GM18951 (cell line): ENCODE results near the gene PJVK.
A peak's percentile ranks its signal among the peaks of the same experiment; 100 is the strongest.
"Not testable (repeated sequence)": the region's sequence is repeated elsewhere in the genome, so short reads cannot be mapped to it uniquely, and the experiment has no call there.

ENCODE experiments used
- POLR2A ChIP-seq: IDR thresholded peaks from 4 replicates; pipeline ENCODE4 v1.6.1; 2011; ENCODE audit warnings: mild to moderate bottlenecking; ENCODE audit not compliant: insufficient read length, insufficient read depth; ENCODE audit errors: extremely low read depth
- in situ Hi-C: fragments of 300-500 bp; cut with MboI; formaldehyde crosslinking; loops from one replicate; pipeline ENCODE4 v1.12.0; 2022; ENCODE audit warnings: low sequenced_read_pairs, mixed read lengths, inconsistent platforms; ENCODE audit not compliant: unreplicated experiment

PJVK gene

GRCh38 chr2:178452334-178452733 is 1.2 kb downstream of the PJVK start:
- no peak for TF ChIP-seq POLR2A

GRCh38 chr2:178452870-178453269 is 1.7 kb downstream of the PJVK start:
- TF ChIP-seq POLR2A: no peak
- in situ Hi-C loops: no loop called here

More at GRCh38 chr2:178452334-178452733, 1.2 kb downstream of the PJVK start:
- in situ Hi-C loops: no loop called here

GRCh38 chr2:178455947-178456346 is 4.8 kb downstream of the PJVK start:
- in situ Hi-C loops: no loop called here
- no peak for TF ChIP-seq POLR2A

- in situ Hi-C loops: no loop called here
- no peak for TF ChIP-seq POLR2A
Measured at GRCh38 chr2:178457390-178457886, 6.3 kb downstream of the PJVK start.

- no peak for TF ChIP-seq POLR2A
- in situ Hi-C loops: no loop called here
Measured at GRCh38 chr2:178469219-178469849, 18.2 kb downstream of the PJVK start.

- in situ Hi-C loops: not testable (repeated sequence)
Measured at GRCh38 chr2:178471313-178471712, 20.1 kb downstream of the PJVK start.

GRCh38 chr2:178473373-178473772 is 22.2 kb downstream of the PJVK start:
- in situ Hi-C loops: no loop called here
- no peak for TF ChIP-seq POLR2A

GRCh38 chr2:178473931-178474330 is 22.8 kb downstream of the PJVK start:
- no peak for TF ChIP-seq POLR2A
- in situ Hi-C loops: no loop called here

GRCh38 chr2:178474560-178474959 is 23.4 kb downstream of the PJVK start:
- in situ Hi-C loops: no loop called here
- no peak for TF ChIP-seq POLR2A

GRCh38 chr2:178476477-178476876 is 25.3 kb downstream of the PJVK start:
- TF ChIP-seq POLR2A: no peak
- in situ Hi-C loops: no loop called here

- no peak for TF ChIP-seq POLR2A
- in situ Hi-C loops: no loop called here
Measured at GRCh38 chr2:178477443-178478129, 26.4 kb downstream of the PJVK start.

GRCh38 chr2:178478130-178478438 is 26.9 kb downstream of the PJVK start:
- in situ Hi-C loops: no loop called here
- no peak for TF ChIP-seq POLR2A

GRCh38 chr2:178478439-178479274 is 27.5 kb downstream of the PJVK start, which contains the start of gene FKBP7:
Gene FKBP7 (minus strand): TSS chr2:178478600. CDS start chr2:178478499, 101 bp downstream.
- in situ Hi-C loops: no loop called here
- peak; percentile 80 for TF ChIP-seq POLR2A
